ENCODE measurements around the gene THEM5. TPM values are rescaled to one million over a fixed set of nuclear protein-coding genes. Genes with fewer than 3 reads are reported as not detected.
A peak's percentile ranks its signal among the peaks of the same experiment; 100 is the strongest.

THEM5 gene
- total and polyA plus RNA-seq, 9 donors: 0.07 TPM; not detected in 8

GRCh38 chr1:151825204-151825603 is 28.3 kb downstream of the THEM5 start:
- Histone ChIP-seq H3K36me3 (no peaks in the 10 kb centered on the region), H3K4me1 (ENCODE audit: insufficient read depth) (peaks cover 8% of the 10 kb centered on the region), H3K9me3 (no peaks in the 10 kb centered on the region), H3K27me3 (no peaks in the 10 kb centered on the region), H3K4me3 (no peak overlapping the region), H3K27ac (no peak overlapping the region)
- intact Hi-C loops (cut with DNase I): no loop called here
- 64 to 69% (median 67%) methylated on average over 9 of the region's 9 CpGs for WGBS, 3 donors
- no peak for TF ChIP-seq EP300 (IDR thresholded peaks at IDR 0.05)
- no peak for TF ChIP-seq POLR2A (IDR thresholded peaks at IDR 0.05)
- TF ChIP-seq CTCF (IDR thresholded peaks at IDR 0.05): no peak
- peak in 1 of 5 donors; percentile 54 for DNase-seq

GRCh38 chr1:151823175-151823574 is 30.3 kb downstream of the THEM5 start:
- intact Hi-C loops (cut with DNase I): no loop called here
- 74 to 88% (median 83%) methylated on average over 8 of the region's 8 CpGs for WGBS, 3 donors

GRCh38 chr1:151822404-151822803 is 31.1 kb downstream of the THEM5 start:
- H3K36me3 ChIP-seq: no peaks in the 10 kb centered on the region
- no peak for DNase-seq
- no peak overlapping the region for H3K4me3 ChIP-seq
- TF ChIP-seq POLR2A (IDR thresholded peaks at IDR 0.05) (no peak), EP300 (IDR thresholded peaks at IDR 0.05) (no peak), CTCF (IDR thresholded peaks at IDR 0.05) (no peak)
- WGBS, 3 donors: 65 to 66% (median 65%) methylated on average over 7 of the region's 7 CpGs
- intact Hi-C loops (cut with DNase I): no loop called here
- no peaks in the 10 kb centered on the region for H3K27me3 ChIP-seq
- no peak overlapping the region for H3K27ac ChIP-seq
- peaks cover 8% of the 10 kb centered on the region for H3K4me1 ChIP-seq (ENCODE audit: insufficient read depth)
- H3K9me3 ChIP-seq: no peaks in the 10 kb centered on the region

More at GRCh38 chr1:151823175-151823574, 30.3 kb downstream of the THEM5 start:
- Histone ChIP-seq H3K9me3 (no peaks in the 10 kb centered on the region), H3K4me3 (no peak overlapping the region), H3K36me3 (no peaks in the 10 kb centered on the region), H3K4me1 (ENCODE audit: insufficient read depth) (peaks cover 8% of the 10 kb centered on the region), H3K27ac (no peak overlapping the region), H3K27me3 (no peaks in the 10 kb centered on the region)
- DNase-seq: no peak
- TF ChIP-seq EP300 (IDR thresholded peaks at IDR 0.05): no peak
- TF ChIP-seq CTCF (IDR thresholded peaks at IDR 0.05): no peak
- TF ChIP-seq POLR2A (IDR thresholded peaks at IDR 0.05): no peak

- no peaks in the 10 kb centered on the region for H3K27me3 ChIP-seq
- H3K4me1 ChIP-seq (ENCODE audit: insufficient read depth): peaks cover 4% of the 10 kb centered on the region
- H3K4me3 ChIP-seq: no peak overlapping the region
- TF ChIP-seq EP300 (IDR thresholded peaks at IDR 0.05) (no peak), POLR2A (IDR thresholded peaks at IDR 0.05) (no peak), CTCF (IDR thresholded peaks at IDR 0.05) (no peak)
- intact Hi-C loops (cut with DNase I): no loop called here
- H3K27ac ChIP-seq: no peak overlapping the region
- no peak for DNase-seq
- no peaks in the 10 kb centered on the region for H3K36me3 ChIP-seq
- no peaks in the 10 kb centered on the region for H3K9me3 ChIP-seq
- 15 to 32% (median 22%) methylated on average over 2 of the region's 2 CpGs for WGBS, 3 donors
These were observed 32.6 kb downstream of the THEM5 start for GRCh38 chr1:151820940-151821339.

Measured in ovary (tissue), 9 donors.